Astrocyte of the cerebellum (primary cell): ENCODE data around the gene ASTN2.

ENCODE experiments used
- DNase-seq: peaks from one replicate; pipeline ENCODE4 v3.0.0-alpha.2; 2011; ENCODE audit warnings: low read depth
- H3K4me3 ChIP-seq: 2 replicates; pipeline ENCODE4 v1.5.1; 2011; ENCODE audit warnings: mild to moderate bottlenecking, low read depth, low read length, moderate library complexity
- CTCF ChIP-seq: IDR thresholded peaks from 2 replicates; pipeline ENCODE4 v1.5.1; 2012; ENCODE audit warnings: low read length, low read depth, moderate library complexity, mild to moderate bottlenecking; ENCODE audit errors: missing control alignments
- in situ Hi-C: cut with HindIII; loops from 2 replicates; pipeline ENCODE4 v1.10.0; 2017; ENCODE audit warnings: low sequenced_read_pairs

ASTN2 gene

GRCh38 chr9:116564266-116564793 lies 850.5 kb downstream of the ASTN2 start:
- no peak for TF ChIP-seq CTCF
- no peak for DNase-seq
- in situ Hi-C loops: no loop called here
- no peak overlapping the region for H3K4me3 ChIP-seq

- in situ Hi-C loops: no loop called here
- DNase-seq: no peak
- no peak overlapping the region for H3K4me3 ChIP-seq
- TF ChIP-seq CTCF: no peak
Measured at GRCh38 chr9:116558818-116559540, 855.9 kb downstream of the ASTN2 start.

- no peak for TF ChIP-seq CTCF
- in situ Hi-C loops: no loop called here
- H3K4me3 ChIP-seq: no peak overlapping the region
- no peak for DNase-seq
Measured at GRCh38 chr9:116558035-116558434, 856.8 kb downstream of the ASTN2 start.

DNA sequence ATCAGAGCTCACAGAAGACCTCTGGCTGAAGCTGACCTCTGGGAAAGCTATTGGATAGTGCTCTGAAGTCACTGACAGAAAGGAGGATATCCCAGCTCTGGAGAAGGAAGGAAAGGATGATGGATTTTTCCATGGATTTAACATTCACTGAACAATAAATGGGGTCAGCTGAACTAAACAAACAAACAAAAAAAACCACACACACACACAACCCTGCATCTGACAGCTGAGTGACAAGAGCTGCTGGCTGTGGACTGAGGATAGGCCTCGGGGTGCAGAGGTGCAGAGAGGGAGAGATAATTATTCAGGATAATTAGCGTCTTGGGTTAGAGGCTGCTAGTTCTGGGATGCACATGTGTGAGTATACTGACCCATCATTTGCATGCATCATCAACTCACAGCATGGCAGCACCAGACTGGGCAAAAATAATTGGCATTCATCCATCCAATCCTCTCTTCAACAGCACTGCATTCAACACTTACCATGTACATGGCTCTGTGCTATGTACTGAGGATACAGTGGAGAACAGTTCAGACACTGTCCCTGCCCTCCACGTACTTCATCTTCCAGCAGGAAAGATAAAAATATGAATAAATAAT lies 859.2 kb downstream of the ASTN2 start:
- DNase-seq: no peak
- no peak overlapping the region for H3K4me3 ChIP-seq
- TF ChIP-seq CTCF: no peak
- in situ Hi-C loops: no loop called here

GRCh38 chr9:116555119-116555518 lies 859.7 kb downstream of the ASTN2 start:
- H3K4me3 ChIP-seq: no peak overlapping the region
- TF ChIP-seq CTCF: no peak
- in situ Hi-C loops: no loop called here
- no peak for DNase-seq

DNA sequence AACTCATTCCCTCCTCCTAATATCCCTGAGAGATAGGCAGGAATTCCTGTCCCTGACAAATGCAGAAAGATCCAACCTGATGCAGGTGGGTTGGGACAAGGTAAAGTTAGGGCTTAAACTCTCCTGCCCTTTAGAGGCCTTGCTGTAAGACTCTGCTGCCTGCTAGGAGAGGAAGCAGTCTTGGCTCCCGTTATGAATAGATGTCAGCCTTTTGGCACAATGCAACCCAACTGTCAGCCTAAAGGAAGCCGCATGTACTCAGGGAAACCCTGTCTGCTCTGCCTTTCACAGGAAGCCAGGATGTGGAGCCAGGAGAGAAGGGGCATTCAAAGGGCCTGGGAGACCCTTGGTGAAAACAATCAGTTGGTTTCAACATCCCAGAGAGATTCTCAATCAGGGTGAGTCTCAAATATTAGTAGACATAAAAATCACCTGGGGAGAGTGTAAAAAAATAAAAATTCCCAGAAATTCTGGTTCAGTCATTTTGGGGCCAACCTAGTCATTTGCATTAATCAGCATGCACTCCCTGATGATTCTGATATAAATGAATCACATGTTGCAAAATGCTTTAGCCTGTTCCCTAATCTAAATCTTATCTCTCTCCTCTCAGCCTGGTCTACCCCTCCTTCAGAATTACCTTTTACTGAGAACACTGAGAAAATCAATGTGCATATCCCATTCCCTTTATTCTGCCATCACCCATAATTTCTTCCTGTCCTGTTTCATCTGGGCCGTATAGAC lies 864.0 kb downstream of the ASTN2 start:
- TF ChIP-seq CTCF: no peak
- in situ Hi-C loops: no loop called here
- H3K4me3 ChIP-seq: no peak overlapping the region
- no peak for DNase-seq
